HTR-8/SVneo (cell line): ENCODE results near the gene LRFN4.
A peak's percentile ranks its signal among the peaks of the same experiment; 100 is the strongest.
"Not testable (repeated sequence)": the region's sequence is repeated elsewhere in the genome, so short reads cannot be mapped to it uniquely, and the experiment has no call there.

ENCODE experiments used
- DNase-seq: peaks from one replicate; pipeline ENCODE4 v3.0.0; 2011; ENCODE audit warnings: low spot score, mixed read lengths; ENCODE audit not compliant: insufficient read length
- FAIRE-seq: peaks from 2 replicates; lab custom pipeline; 2011; peaks lifted over from hg19 to GRCh38; lab: Jason Lieb, UNC

The LRFN4 gene

GRCh38 chr11:66856496-66857233, at the start of gene LRFN4:
LRFN4 (plus strand) TSS chr11:66857064; CDS start chr11:66857745, 681 bp downstream.
- FAIRE-seq = no peak
- peak; percentile 50 for DNase-seq

GRCh38 chr11:66809592-66809991, 47.3 kb upstream of the LRFN4 start:
- FAIRE-seq (no peak), DNase-seq (no peak)

- FAIRE-seq = no peak
- DNase-seq = no peak
Measured at GRCh38 chr11:66810576-66811185, 46.2 kb upstream of the LRFN4 start.

- no peak for FAIRE-seq
- no peak for DNase-seq
Measured at GRCh38 chr11:66814678-66815077, 42.2 kb upstream of the LRFN4 start.

- no peak for FAIRE-seq
Measured at GRCh38 chr11:66815646-66816045, 41.2 kb upstream of the LRFN4 start.

GRCh38 chr11:66818231-66818955, 38.5 kb upstream of the LRFN4 start:
- DNase-seq (no peak), FAIRE-seq (no peak)

More at GRCh38 chr11:66815646-66816045, 41.2 kb upstream of the LRFN4 start:
- no peak for DNase-seq

GRCh38 chr11:66820381-66820780, 36.5 kb upstream of the LRFN4 start:
- FAIRE-seq = no peak

GRCh38 chr11:66820901-66821300, 36.0 kb upstream of the LRFN4 start:
- FAIRE-seq = no peak

More at GRCh38 chr11:66820381-66820780, 36.5 kb upstream of the LRFN4 start:
- no peak for DNase-seq

GRCh38 chr11:66823700-66824099, 33.2 kb upstream of the LRFN4 start:
- FAIRE-seq (no peak), DNase-seq (no peak)

More at GRCh38 chr11:66820901-66821300, 36.0 kb upstream of the LRFN4 start:
- DNase-seq = no peak

GRCh38 chr11:66824573-66824972, 32.3 kb upstream of the LRFN4 start:
- DNase-seq, FAIRE-seq: not testable (repeated sequence)

- FAIRE-seq (no peak), DNase-seq (no peak)
Measured at GRCh38 chr11:66834539-66834845, 22.4 kb upstream of the LRFN4 start.

GRCh38 chr11:66834943-66835342, 21.9 kb upstream of the LRFN4 start:
- DNase-seq (no peak), FAIRE-seq (no peak)

GRCh38 chr11:66835768-66836405, 21.0 kb upstream of the LRFN4 start:
- DNase-seq = no peak
- no peak for FAIRE-seq

GRCh38 chr11:66840317-66841091, 16.4 kb upstream of the LRFN4 start:
- no peak for FAIRE-seq
- no peak for DNase-seq

GRCh38 chr11:66841861-66842260, 15.0 kb upstream of the LRFN4 start:
- FAIRE-seq = no peak
- DNase-seq = no peak

- DNase-seq (no peak), FAIRE-seq (no peak)
Measured at GRCh38 chr11:66842501-66842895, 14.4 kb upstream of the LRFN4 start.

GRCh38 chr11:66842896-66843775, 13.7 kb upstream of the LRFN4 start, which contains the start of gene RCE1:
RCE1 (plus strand) TSS chr11:66843441; CDS start chr11:66843456, 15 bp downstream.
- FAIRE-seq = peak; percentile 92
- peak; percentile 92 for DNase-seq

- no peak for FAIRE-seq
- no peak for DNase-seq
Measured at GRCh38 chr11:66843776-66844495, 12.9 kb upstream of the LRFN4 start.
